ENCODE results near the gene NOTCH3. TPM values are rescaled to one million over a fixed set of nuclear protein-coding genes. Genes with fewer than 3 reads are reported as not detected.

The NOTCH3 gene
- total RNA-seq (2021) (133 to 153 TPM (median 144 TPM) in 3 replicates), Bru-seq, nascent RNA (percentile 61 among the genes with signal in this experiment)
- long read RNA-seq, experiment 1, full-length matches to known transcripts, result 42 of 249 reads
- long read RNA-seq, experiment 1, partial matches to known transcripts, result 142 of 249 reads
- long read RNA-seq, experiment 1, other reads (novel, unspliced or antisense), result 65 of 249 reads
- long read RNA-seq, experiment 2, full-length matches to known transcripts, result 3 of 168 reads
- long read RNA-seq, experiment 2, partial matches to known transcripts, result 65 of 168 reads
- long read RNA-seq, experiment 2, other reads (novel, unspliced or antisense), result 100 of 168 reads
- long read RNA-seq, experiment 3, result 0 reads

DNA sequence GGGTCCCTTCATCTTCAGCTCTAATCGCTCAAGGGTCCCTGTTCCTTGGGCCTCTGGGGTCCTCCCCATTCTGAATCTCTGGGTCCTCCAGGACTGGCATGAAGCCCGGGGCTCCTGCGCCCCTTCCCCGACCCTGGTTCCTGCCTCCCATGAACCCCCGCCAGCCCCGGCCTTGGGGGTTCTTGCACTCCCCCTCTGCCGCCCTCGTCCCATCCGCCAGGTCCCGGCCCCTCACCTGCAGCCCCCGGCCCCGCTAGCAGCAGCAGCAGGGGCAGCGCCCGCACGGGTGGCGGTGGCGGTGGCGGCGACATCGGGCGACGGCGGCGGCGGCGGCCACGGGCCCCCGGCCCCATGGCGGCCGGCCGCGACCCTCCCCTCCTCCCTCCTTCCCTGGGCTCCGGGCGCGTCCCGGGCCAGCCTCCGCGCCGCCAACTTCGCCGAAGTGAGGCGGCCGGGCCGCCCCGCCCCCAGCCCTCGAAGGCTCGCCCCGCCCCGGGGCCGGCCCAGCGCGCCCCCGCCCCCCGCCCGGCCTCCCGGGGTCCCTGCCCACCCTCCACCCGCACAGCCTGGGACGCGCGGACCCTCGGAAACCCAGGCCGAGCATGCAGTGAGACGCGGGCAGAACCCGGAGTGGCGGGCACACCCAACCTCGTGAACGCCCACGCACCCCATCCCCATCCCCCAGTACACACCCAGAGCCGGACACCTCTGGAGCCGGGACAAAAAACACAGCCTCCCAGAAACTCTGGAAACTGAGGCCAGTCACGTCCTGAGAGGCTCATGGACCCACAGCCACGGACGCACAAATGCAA lies at the start of gene NOTCH3:
Gene NOTCH3, minus strand, starts transcription at position 443 of the 812 bp plus-strand sequence. Its CDS starts 90 bp downstream, at position 353.
- H3K9me3 Mint-ChIP-seq, result peaks cover 1% of the 10 kb centered on the region
- peak within 1 kb of the TSS; percentile 80 for H3K4me3 Mint-ChIP-seq
- H3K27ac Mint-ChIP-seq, result no peak within 1 kb of the TSS
- TF ChIP-seq ZNF423 (CRISPR knock-in tag; IDR thresholded peaks at IDR 0.05), result 0 out of 2 replicates have a peak, but pooled peaks have one; percentile 1
- TF ChIP-seq, protein P1, sequence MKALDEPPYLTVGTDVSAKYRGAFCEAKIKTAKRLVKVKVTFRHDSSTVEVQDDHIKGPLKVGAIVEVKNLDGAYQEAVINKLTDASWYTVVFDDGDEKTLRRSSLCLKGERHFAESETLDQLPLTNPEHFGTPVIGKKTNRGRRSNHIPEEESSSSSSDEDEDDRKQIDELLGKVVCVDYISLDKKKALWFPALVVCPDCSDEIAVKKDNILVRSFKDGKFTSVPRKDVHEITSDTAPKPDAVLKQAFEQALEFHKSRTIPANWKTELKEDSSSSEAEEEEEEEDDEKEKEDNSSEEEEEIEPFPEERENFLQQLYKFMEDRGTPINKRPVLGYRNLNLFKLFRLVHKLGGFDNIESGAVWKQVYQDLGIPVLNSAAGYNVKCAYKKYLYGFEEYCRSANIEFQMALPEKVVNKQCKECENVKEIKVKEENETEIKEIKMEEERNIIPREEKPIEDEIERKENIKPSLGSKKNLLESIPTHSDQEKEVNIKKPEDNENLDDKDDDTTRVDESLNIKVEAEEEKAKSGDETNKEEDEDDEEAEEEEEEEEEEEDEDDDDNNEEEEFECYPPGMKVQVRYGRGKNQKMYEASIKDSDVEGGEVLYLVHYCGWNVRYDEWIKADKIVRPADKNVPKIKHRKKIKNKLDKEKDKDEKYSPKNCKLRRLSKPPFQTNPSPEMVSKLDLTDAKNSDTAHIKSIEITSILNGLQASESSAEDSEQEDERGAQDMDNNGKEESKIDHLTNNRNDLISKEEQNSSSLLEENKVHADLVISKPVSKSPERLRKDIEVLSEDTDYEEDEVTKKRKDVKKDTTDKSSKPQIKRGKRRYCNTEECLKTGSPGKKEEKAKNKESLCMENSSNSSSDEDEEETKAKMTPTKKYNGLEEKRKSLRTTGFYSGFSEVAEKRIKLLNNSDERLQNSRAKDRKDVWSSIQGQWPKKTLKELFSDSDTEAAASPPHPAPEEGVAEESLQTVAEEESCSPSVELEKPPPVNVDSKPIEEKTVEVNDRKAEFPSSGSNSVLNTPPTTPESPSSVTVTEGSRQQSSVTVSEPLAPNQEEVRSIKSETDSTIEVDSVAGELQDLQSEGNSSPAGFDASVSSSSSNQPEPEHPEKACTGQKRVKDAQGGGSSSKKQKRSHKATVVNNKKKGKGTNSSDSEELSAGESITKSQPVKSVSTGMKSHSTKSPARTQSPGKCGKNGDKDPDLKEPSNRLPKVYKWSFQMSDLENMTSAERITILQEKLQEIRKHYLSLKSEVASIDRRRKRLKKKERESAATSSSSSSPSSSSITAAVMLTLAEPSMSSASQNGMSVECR (CRISPR knock-in tag; IDR thresholded peaks at IDR 0.05; ENCODE audit: borderline replicate concordance), result 0 out of 2 replicates have a peak, but pooled peaks have one; percentile 49
- no peak for TF ChIP-seq RORB (CRISPR knock-in tag; IDR thresholded peaks at IDR 0.05)
- peak; percentile 62 for DNase-seq (ENCODE audit: low spot score)
- H3K4me1 Mint-ChIP-seq, result peaks cover 23% of the 10 kb centered on the region
- ChIA-PET POLR2A (interaction anchor here (0.6 to 2.0 kb wide), 6 partner anchors 19 to 195 kb away, joined by 3 to 6 read pairs (median 4); no protein-coding TSS in a partner anchor), CTCF (interaction anchor here (0.9 to 2.0 kb wide), 11 partner anchors 18 to 355 kb away, joined by 3 to 25 read pairs (median 3); partner anchors contain the start of gene EPHX3)
- peak; percentile 51 for ATAC-seq
- peaks cover 6% of the 10 kb centered on the region; the same call in 1 of the 2 replicates for H3K27me3 Mint-ChIP-seq (ENCODE audit: low read depth)
- H3K36me3 Mint-ChIP-seq, result peaks cover 13% of the 10 kb centered on the region

DNA sequence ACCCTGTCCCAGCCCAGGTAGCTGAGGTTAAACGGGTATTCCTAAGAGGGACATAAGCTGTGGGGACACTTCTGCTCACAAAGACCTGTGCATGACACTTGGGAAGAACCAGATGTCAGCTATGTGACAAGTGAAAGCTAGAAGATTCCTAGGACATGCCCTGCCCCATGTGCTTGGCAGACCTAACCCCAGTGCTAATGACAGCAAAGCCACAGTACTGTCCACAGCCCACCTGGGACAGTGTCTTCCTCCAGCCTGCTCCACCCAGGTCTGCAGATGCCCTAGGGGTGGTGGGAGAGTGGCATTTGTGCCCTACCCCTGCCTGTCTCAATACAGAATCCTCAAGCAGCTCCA lies 49.8 kb upstream of the NOTCH3 start:
- no peak overlapping the region for H3K4me3 Mint-ChIP-seq
- ATAC-seq, result no peak
- H3K36me3 Mint-ChIP-seq, result peaks cover 54% of the 10 kb centered on the region
- H3K27me3 Mint-ChIP-seq (ENCODE audit: low read depth), result no peaks in the 10 kb centered on the region
- DNase-seq (ENCODE audit: low spot score), result no peak
- no peaks in the 10 kb centered on the region for H3K9me3 Mint-ChIP-seq
- ChIA-PET POLR2A (interaction anchor here (0.6 kb wide), 1 partner anchor 17 kb away, joined by 3 read pairs; no protein-coding TSS in a partner anchor), CTCF (interaction anchor here (0.8 to 4.6 kb wide), 15 partner anchors 9 to 201 kb away, joined by 3 to 61 read pairs (median 9); partner anchors contain the start of genes AKAP8 and EPHX3)
- H3K27ac Mint-ChIP-seq, result no peak overlapping the region
- peaks cover 16% of the 10 kb centered on the region for H3K4me1 Mint-ChIP-seq
- TF ChIP-seq MYBL2 (CRISPR knock-in tag; IDR thresholded peaks at IDR 0.05) (no peak), NR3C1 (CRISPR knock-in tag; conservative IDR thresholded peaks at IDR 0.05; ENCODE audit: low read depth) (no peak), ZNF423 (CRISPR knock-in tag; IDR thresholded peaks at IDR 0.05) (no peak), JUN (CRISPR knock-in tag; IDR thresholded peaks at IDR 0.05) (no peak), FOXJ3 (CRISPR knock-in tag; IDR thresholded peaks at IDR 0.05; ENCODE audit: borderline replicate concordance) (no peak), MXD4 (CRISPR knock-in tag; IDR thresholded peaks at IDR 0.05; ENCODE audit: borderline replicate concordance) (no peak), NFYB (CRISPR knock-in tag; conservative IDR thresholded peaks at IDR 0.05; ENCODE audit: low read depth) (no peak)
- TF ChIP-seq, protein P2, sequence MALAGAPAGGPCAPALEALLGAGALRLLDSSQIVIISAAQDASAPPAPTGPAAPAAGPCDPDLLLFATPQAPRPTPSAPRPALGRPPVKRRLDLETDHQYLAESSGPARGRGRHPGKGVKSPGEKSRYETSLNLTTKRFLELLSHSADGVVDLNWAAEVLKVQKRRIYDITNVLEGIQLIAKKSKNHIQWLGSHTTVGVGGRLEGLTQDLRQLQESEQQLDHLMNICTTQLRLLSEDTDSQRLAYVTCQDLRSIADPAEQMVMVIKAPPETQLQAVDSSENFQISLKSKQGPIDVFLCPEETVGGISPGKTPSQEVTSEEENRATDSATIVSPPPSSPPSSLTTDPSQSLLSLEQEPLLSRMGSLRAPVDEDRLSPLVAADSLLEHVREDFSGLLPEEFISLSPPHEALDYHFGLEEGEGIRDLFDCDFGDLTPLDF (CRISPR knock-in tag; IDR thresholded peaks at IDR 0.05), result no peak
- TF ChIP-seq, protein P3, sequence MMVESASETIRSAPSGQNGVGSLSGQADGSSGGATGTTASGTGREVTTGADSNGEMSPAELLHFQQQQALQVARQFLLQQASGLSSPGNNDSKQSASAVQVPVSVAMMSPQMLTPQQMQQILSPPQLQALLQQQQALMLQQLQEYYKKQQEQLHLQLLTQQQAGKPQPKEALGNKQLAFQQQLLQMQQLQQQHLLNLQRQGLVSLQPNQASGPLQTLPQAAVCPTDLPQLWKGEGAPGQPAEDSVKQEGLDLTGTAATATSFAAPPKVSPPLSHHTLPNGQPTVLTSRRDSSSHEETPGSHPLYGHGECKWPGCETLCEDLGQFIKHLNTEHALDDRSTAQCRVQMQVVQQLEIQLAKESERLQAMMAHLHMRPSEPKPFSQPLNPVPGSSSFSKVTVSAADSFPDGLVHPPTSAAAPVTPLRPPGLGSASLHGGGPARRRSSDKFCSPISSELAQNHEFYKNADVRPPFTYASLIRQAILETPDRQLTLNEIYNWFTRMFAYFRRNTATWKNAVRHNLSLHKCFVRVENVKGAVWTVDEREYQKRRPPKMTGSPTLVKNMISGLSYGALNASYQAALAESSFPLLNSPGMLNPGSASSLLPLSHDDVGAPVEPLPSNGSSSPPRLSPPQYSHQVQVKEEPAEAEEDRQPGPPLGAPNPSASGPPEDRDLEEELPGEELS (CRISPR knock-in tag; IDR thresholded peaks at IDR 0.05), result no peak

Measured in WTC11 (cell line).